H1 (cell line): ENCODE results near the gene MPPED1.

Experiments
- CBX8 ChIP-seq: fragments of 300-800, 300-1000 bp; sonication (generic); IDR thresholded peaks from 2 replicates; pipeline ENCODE4 v1.7.1; 2016; ENCODE audit warnings: low read depth, low read length, borderline replicate concordance
- CHD1 ChIP-seq: IDR thresholded peaks from 2 replicates; pipeline ENCODE4 v1.6.1; 2012; ENCODE audit warnings: low read depth, low read length, improper control_type of control experiment
- CHD2 ChIP-seq: IDR thresholded peaks from 2 replicates; pipeline ENCODE4 v1.6.1; 2012; ENCODE audit warnings: low read length, improper control_type of control experiment
- CTCF ChIP-seq, 3 experiments: IDR thresholded peaks; 1 replicate in 2 of 3; 2 replicates in 1 of 3; pipeline versions ENCODE4 v1.5.1 to v1.6.1; 2011; ENCODE audit warnings: low read length in 3 of 3, mild to moderate bottlenecking in 3 of 3, inconsistent platforms in 2 of 3, low read depth in 1 of 3, moderate library complexity in 1 of 3; ENCODE audit not compliant: insufficient read depth in 1 of 3; ENCODE audit errors: control extremely low read depth in 1 of 3
- EP300 ChIP-seq, 2 experiments: IDR thresholded peaks; 1 replicate in 1 of 2; 2 replicates in 1 of 2; pipeline ENCODE4 v1.6.1; 2011 to 2012; ENCODE audit warnings: low read depth in 2 of 2, low read length in 2 of 2, mild to moderate bottlenecking in 2 of 2, borderline replicate concordance in 1 of 2, inconsistent platforms in 1 of 2, moderate library complexity in 1 of 2
- EZH2 ChIP-seq: fragments of 200-600 bp; sonication (generic); IDR thresholded peaks from 2 replicates; pipeline ENCODE4 v1.7.1; 2012; ENCODE audit warnings: low read depth, mild to moderate bottlenecking, moderate library complexity, low read length, inconsistent platforms; ENCODE audit not compliant: severe bottlenecking
- GABPA ChIP-seq: IDR thresholded peaks from 2 replicates; pipeline ENCODE4 v1.6.1; 2011; ENCODE audit warnings: mild to moderate bottlenecking, low read length, moderate library complexity, borderline replicate concordance; ENCODE audit not compliant: insufficient read depth
- POLR2A ChIP-seq, 2 experiments: IDR thresholded peaks; 1 replicate in 1 of 2; 2 replicates in 1 of 2; pipeline ENCODE4 v1.6.1; 2011; ENCODE audit warnings: low read depth in 2 of 2, low read length in 2 of 2, mild to moderate bottlenecking in 2 of 2; ENCODE audit errors: control extremely low read depth in 1 of 2
- RBBP5 ChIP-seq: IDR thresholded peaks from 2 replicates; pipeline ENCODE4 v1.7.1; 2012; ENCODE audit warnings: low read depth, mild to moderate bottlenecking, inconsistent platforms, low read length, moderate library complexity, borderline replicate concordance
- RXRA ChIP-seq: IDR thresholded peaks from 2 replicates; pipeline ENCODE4 v1.6.1; 2011; ENCODE audit warnings: low read depth, mild to moderate bottlenecking, low read length, moderate library complexity; ENCODE audit not compliant: insufficient read depth
- SP2 ChIP-seq: IDR thresholded peaks from 2 replicates; pipeline ENCODE4 v1.6.1; 2012; ENCODE audit warnings: mild to moderate bottlenecking, low read length, inconsistent platforms
- SRF ChIP-seq: IDR thresholded peaks from 2 replicates; pipeline ENCODE4 v1.6.1; 2011; ENCODE audit warnings: mild to moderate bottlenecking, low read depth, low read length, moderate library complexity
- TCF12 ChIP-seq: IDR thresholded peaks from 2 replicates; pipeline ENCODE4 v1.6.1; 2011; ENCODE audit warnings: low read depth, mild to moderate bottlenecking, low read length
- USF2 ChIP-seq: IDR thresholded peaks from 2 replicates; pipeline ENCODE4 v1.6.1; 2011; ENCODE audit warnings: low read length, improper control_type of control experiment

GRCh38 chr22:43504068-43504467 lies 92.3 kb downstream of the MPPED1 start:
- no peak for TF ChIP-seq CHD2
- TF ChIP-seq CTCF (IDR thresholded peaks at IDR 0.05; ENCODE audit: control extremely low read depth in 1 of 3, insufficient read depth in 1 of 3, low read depth in 1 of 3, low read length in 3 of 3): no peak
- no peak for TF ChIP-seq EP300 (IDR thresholded peaks at IDR 0.05; ENCODE audit: borderline replicate concordance in 1 of 2, low read depth in 2 of 2, low read length in 2 of 2)
- TF ChIP-seq GABPA: no peak
- TF ChIP-seq CBX8: no peak
- no peak for TF ChIP-seq USF2
- no peak for TF ChIP-seq SP2
- no peak for TF ChIP-seq EZH2
- no peak for TF ChIP-seq RBBP5
- no peak for TF ChIP-seq RXRA
- TF ChIP-seq POLR2A (IDR thresholded peaks at IDR 0.05; ENCODE audit: control extremely low read depth in 1 of 2, low read depth in 2 of 2, low read length in 2 of 2): no peak
- no peak for TF ChIP-seq CHD1
- no peak for TF ChIP-seq SRF
- TF ChIP-seq TCF12: no peak
